Nephron progenitor cell (in vitro differentiated cells): ENCODE data around the gene UNC93A.
"Not testable (repeated sequence)": the region's sequence is repeated elsewhere in the genome, so short reads cannot be mapped to it uniquely, and the experiment has no call there.

Experiments used
- DNase-seq: peaks from one replicate; pipeline ENCODE4 v3.0.0; 2021
- H3K27ac Mint-ChIP-seq: 2 replicates; pipeline ENCODE4 v1.8.0; 2021; ENCODE audit warnings: mild to moderate bottlenecking, moderate library complexity, mixed read lengths
- H3K27me3 Mint-ChIP-seq: 2 replicates; pipeline ENCODE4 v1.8.0; 2021; ENCODE audit warnings: mild to moderate bottlenecking, low read depth, mixed read lengths; ENCODE audit not compliant: poor library complexity
- H3K36me3 Mint-ChIP-seq: 2 replicates; pipeline ENCODE4 v1.8.0; 2021; ENCODE audit warnings: low read depth, mixed read lengths
- H3K4me1 Mint-ChIP-seq: 2 replicates; pipeline ENCODE4 v1.8.0; 2021; ENCODE audit warnings: mixed read lengths
- H3K4me3 Mint-ChIP-seq: 2 replicates; pipeline ENCODE4 v1.8.0; 2021; ENCODE audit warnings: mild to moderate bottlenecking, moderate library complexity, mixed read lengths
- H3K9me3 Mint-ChIP-seq: 2 replicates; pipeline ENCODE4 v1.8.0; 2021; ENCODE audit warnings: mild to moderate bottlenecking, moderate library complexity, mixed read lengths
- TF ChIP-seq, protein P1 (sequence below): fragments of 200-600 bp; sonication (generic); IDR thresholded peaks from 2 replicates; pipeline ENCODE4 v1.5.0; 2021; ENCODE audit warnings: antibody characterized with exemption

UNC93A gene

DNA sequence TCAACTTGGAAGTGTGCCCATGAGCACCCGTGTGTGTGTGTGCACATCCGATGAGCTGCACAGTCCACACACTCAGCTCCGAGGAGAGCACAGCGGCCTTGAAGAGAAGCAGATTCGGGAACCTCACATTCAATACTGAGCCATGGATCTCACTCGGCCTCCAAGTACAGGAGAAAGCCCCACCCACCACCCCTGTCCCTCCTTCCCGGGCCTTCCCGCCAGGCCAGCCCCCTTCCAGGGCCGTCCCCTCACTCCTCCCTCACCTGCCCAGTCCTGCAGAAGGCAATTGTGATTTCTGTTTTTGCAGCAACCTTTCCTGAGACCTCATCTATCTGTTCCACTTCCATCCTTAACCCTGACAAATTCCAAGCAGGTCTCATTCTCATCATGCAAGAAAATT, 30.1 kb downstream of the UNC93A start:
- Mint-ChIP-seq H3K4me1 (peaks cover 23% of the 10 kb centered on the region), H3K27me3 (peaks cover 11% of the 10 kb centered on the region)
- DNase-seq, H3K27ac Mint-ChIP-seq, H3K36me3 Mint-ChIP-seq, H3K9me3 Mint-ChIP-seq, H3K4me3 Mint-ChIP-seq: not testable (repeated sequence)

DNA sequence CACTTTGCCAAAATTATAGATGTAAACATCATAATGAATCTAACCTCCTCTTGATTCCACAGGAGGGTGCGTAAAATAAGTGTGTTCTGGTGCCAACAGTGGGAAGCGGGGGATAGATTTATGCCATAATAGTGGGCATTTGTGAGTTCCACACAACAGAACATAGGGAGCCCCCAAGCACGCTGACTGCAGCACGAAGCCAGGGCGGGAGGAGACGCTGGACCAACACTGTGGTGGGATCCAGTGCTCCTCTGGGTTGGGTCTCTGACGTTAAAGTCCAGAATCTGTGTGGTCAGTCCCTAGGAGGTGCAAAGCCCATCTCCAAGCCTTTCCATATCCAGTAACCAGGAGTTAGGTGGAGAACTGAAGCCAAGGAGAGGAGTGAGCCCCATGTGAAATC, 32.0 kb downstream of the UNC93A start:
- no peak overlapping the region for H3K4me3 Mint-ChIP-seq
- H3K9me3 Mint-ChIP-seq, result peaks cover 6% of the 10 kb centered on the region
- TF ChIP-seq, protein P1, sequence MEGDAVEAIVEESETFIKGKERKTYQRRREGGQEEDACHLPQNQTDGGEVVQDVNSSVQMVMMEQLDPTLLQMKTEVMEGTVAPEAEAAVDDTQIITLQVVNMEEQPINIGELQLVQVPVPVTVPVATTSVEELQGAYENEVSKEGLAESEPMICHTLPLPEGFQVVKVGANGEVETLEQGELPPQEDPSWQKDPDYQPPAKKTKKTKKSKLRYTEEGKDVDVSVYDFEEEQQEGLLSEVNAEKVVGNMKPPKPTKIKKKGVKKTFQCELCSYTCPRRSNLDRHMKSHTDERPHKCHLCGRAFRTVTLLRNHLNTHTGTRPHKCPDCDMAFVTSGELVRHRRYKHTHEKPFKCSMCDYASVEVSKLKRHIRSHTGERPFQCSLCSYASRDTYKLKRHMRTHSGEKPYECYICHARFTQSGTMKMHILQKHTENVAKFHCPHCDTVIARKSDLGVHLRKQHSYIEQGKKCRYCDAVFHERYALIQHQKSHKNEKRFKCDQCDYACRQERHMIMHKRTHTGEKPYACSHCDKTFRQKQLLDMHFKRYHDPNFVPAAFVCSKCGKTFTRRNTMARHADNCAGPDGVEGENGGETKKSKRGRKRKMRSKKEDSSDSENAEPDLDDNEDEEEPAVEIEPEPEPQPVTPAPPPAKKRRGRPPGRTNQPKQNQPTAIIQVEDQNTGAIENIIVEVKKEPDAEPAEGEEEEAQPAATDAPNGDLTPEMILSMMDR, result no peak
- no peaks in the 10 kb centered on the region for H3K36me3 Mint-ChIP-seq
- H3K4me1 Mint-ChIP-seq, result peaks cover 10% of the 10 kb centered on the region
- H3K27me3 Mint-ChIP-seq, result peaks cover 13% of the 10 kb centered on the region
- no peak overlapping the region for H3K27ac Mint-ChIP-seq
- no peak for DNase-seq

DNA sequence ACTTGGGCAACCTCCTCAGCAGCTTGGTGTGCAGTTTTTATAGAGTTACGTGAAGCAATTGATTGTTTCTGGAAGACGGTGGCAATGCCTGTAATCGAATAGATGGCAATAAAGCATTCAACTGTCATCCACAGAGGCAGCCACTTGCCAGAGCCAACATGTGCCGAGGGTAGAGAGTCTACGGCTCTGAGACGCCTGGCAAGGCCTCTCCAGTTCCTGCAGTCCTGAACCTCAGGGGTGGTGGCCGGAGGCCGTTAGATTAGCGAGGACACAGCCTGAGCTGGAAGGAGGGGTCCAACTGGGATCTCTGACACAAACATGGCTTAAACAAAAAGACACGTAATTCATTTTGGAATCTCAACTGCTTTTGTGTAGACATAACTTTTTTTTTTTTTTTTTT, 33.0 kb downstream of the UNC93A start:
- TF ChIP-seq, protein P1, result no peak
- Mint-ChIP-seq H3K27ac (no peak overlapping the region), H3K36me3 (no peaks in the 10 kb centered on the region), H3K9me3 (peaks cover 6% of the 10 kb centered on the region), H3K4me3 (no peak overlapping the region), H3K27me3 (peaks cover 13% of the 10 kb centered on the region), H3K4me1 (peaks cover 10% of the 10 kb centered on the region)
- DNase-seq, result no peak

DNA sequence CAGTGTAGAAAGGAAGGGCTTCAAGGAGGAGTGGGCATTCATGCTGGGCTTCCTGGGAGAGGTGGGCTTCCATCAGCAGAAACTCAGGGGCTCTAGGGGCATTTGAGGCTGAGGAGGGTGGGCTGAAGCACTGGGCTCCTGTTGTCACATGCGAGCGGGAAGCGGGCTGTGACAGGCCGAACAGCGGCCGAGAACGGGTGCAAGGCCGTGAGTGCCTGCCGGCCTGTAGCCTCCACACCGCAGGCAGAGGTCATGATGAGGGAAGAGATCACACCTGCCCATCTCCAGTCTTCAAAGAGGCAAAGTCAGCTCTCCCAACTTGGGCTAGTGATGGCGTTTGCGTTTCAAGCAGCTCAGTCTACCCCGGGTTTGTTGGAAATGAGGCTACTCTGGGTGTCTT, 34.7 kb downstream of the UNC93A start:
- Mint-ChIP-seq H3K4me1 (peaks cover 10% of the 10 kb centered on the region), H3K4me3 (no peak overlapping the region), H3K9me3 (peaks cover 6% of the 10 kb centered on the region), H3K36me3 (no peaks in the 10 kb centered on the region), H3K27me3 (peaks cover 13% of the 10 kb centered on the region), H3K27ac (no peak overlapping the region)
- DNase-seq, result no peak
- TF ChIP-seq, protein P1, result no peak

DNA sequence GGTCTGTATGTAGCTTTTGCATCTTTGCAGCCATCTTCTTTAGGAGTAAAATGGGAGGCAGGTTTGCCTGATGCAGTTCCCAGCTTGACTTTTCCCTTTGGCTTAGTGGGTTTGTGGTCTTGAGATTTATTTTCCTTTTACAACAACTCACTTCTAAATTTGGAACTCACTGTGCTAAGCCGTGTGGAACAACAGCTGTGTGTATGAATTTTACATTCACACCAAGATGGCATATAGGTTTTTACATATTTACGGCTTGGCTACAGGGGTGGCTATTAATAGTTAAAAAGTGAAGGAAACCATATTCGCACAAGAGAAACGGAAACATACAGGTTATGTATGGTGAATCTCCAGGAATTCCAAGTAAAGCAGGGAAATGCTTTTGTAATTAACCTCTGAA, 36.3 kb downstream of the UNC93A start:
- TF ChIP-seq, protein P1, result no peak
- H3K4me1 Mint-ChIP-seq, result peaks cover 5% of the 10 kb centered on the region
- no peak overlapping the region for H3K27ac Mint-ChIP-seq
- H3K36me3 Mint-ChIP-seq, result no peaks in the 10 kb centered on the region
- H3K9me3 Mint-ChIP-seq, result peaks cover 6% of the 10 kb centered on the region
- H3K4me3 Mint-ChIP-seq, result no peak overlapping the region
- DNase-seq, result no peak
- H3K27me3 Mint-ChIP-seq, result peaks cover 13% of the 10 kb centered on the region

DNA sequence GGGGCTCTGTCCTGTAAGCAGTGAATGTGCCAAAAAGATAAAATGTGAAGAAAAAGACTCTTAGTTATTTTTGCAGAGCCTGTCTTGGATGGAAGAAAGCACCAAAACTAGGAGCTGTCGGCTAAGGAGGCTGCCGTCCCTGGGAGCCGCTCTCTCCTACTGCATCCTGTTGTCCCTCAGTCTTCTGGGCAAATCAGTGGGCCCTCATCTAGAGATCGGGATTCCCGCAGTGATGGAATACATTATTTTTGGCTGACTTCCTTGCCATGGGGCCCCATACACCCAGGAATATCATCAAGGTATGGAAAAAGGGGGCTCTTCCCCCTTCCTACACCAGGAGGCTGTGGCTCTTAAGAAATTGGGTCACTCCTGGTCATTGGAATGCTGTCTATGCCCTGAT, 37.0 kb downstream of the UNC93A start:
- Mint-ChIP-seq H3K4me1 (peaks cover 5% of the 10 kb centered on the region), H3K4me3 (no peak overlapping the region), H3K27ac (no peak overlapping the region), H3K27me3 (peaks cover 13% of the 10 kb centered on the region), H3K36me3 (no peaks in the 10 kb centered on the region), H3K9me3 (peaks cover 6% of the 10 kb centered on the region)
- TF ChIP-seq, protein P1, result no peak
- no peak for DNase-seq
